Non-pigmented ciliary epithelial cell (primary cell): ENCODE measurements around the gene COL13A1.
A peak's percentile ranks its signal among the peaks of the same experiment; 100 is the strongest.

Experiments
- DNase-seq: peaks from one replicate; pipeline ENCODE4 v3.0.0-alpha.2; 2010; ENCODE audit warnings: low read depth

Gene COL13A1

DNA sequence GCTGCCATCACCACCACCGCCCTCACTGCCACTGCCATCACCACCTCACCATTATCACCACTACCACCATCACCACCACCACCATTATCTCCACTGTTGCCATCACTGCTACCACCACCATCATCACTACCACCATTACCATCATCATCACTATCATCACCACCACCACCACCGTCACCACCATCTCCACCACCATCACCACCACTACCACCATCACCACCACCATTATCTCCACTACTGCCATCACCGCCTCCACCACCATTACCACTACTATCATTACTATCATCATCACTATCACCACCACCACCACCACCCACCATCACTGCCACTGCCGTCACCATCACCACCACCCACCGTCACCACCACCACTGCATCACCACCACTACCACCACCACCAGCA is 9.9 kb upstream of the COL13A1 start:
- DNase-seq: no peak

DNA sequence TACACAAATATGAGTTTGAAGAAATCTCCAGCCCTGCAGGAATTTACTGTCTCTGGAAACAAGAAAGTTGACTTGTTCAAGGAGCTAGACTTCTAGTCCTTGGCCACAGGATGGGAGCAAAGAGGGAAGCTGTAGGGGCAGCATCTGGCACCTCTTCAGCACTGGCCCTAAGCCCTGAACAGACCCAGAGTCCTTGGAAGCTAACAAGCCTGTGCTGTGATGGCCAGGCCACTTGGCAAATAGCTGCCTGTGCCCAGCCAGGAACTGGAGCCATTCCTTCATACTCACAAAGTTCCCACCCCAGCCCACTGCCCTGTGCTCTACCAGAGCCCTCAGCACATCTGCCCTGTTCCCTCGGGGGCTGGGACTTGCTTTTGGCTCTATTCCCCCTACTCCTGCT is 9.4 kb upstream of the COL13A1 start:
- DNase-seq: no peak

DNA sequence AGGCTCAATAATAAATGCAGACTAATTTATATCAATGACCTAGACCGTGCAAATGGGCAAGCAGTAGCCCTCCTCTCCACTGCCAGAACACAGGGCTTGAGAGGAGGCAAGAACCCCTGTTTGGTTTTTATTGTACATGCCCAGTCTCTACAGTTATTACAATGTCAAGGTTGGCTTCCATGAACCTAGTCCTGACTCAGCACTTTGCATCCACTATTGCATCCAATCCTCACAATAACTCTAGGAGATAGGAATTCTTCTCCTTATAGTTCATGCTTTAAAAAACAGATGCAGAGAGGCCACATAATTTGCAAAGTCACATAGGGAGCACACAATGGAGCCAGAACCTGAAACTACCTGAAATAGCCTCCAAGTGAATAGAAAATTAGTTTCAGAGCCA is 7.0 kb upstream of the COL13A1 start:
- no peak for DNase-seq

DNA sequence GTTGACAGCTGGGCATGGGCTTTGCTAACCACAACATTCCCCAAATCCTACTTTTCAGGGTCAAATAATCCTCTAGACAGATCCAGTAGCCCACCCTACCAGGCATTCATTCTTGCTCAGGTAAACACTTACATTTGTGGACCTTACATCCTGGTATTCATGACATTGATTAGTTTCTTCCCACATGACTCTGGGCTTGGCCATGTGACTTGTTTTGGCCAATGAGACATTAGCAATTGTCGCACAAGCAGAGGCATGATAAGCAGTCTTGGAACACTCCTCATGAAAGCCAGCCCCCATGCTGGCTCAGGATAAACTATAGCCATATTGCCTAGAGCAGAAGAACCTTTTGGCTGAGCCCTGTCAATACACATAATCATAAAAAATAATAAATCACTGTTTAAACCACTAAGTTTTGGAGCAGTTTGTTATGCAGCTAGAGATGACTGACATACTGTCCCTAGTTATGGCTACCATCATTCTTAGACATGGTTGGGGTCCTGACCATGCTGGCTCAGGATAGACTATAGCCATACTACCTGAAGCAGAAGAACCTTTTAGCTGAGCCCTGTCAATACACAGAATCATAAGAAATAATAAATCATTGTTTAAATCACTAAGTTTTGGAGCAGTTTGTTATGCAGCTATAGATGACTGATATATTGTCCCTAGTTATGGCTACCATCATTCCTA is 6.3 kb upstream of the COL13A1 start:
- DNase-seq: no peak

DNA sequence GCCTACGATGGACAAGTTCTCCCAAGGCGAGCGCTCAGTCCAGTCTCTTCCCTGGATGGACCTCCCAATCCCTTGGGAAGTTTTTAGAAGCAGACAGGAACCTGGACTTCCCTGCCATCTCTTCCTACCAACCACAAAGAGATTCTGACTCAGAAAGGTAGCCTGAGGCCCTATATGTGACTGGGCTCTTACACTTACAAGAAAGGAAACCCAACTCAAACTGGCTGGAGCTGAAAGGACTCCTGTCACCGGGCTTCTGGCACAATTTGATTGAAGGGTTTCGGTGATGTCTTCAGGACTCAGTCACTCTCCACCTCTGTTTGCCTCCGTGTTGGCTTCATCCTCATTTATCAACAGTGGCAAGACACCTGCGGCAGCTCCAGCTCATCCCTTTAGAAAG is 3.7 kb upstream of the COL13A1 start:
- no peak for DNase-seq

DNA sequence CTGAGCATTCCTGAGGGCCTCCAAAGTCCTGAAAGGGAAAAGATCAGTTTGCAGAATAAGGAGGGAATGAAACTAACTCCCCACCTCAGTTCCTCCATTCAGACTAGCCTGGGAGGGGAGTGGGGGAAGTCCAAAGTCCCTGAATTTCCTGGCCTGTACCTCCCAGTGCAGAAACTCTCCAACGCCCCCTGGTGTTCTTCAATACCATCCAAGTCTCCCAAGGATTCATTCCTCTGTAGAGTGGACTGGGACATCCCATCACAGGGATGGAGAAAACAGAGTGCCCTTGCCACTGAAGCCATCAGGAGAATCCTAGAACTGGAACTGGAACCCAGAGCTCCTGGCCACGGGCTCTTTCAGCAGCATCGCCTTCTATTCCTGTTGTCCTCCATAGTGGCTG is 1.6 kb upstream of the COL13A1 start:
- DNase-seq: no peak

DNA sequence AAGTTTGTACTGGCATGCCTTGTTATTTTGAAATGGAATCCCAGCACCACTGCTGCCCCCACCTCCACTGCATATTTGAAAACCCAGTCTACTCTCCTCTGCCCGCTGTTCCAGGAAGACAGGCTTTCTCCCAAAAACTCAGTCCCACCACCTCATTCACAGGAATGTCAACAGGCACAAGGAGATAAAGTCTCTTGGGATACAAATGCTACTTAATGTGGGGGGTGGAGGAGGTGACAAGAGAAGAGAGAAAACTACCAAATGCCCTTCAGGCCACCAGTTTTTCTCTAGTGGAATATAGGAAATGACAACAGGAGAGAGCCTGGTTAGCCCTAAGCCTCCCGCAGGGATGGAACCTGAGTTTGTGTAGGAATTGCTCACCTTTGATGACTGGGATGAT is 1.0 kb upstream of the COL13A1 start:
- no peak for DNase-seq

DNA sequence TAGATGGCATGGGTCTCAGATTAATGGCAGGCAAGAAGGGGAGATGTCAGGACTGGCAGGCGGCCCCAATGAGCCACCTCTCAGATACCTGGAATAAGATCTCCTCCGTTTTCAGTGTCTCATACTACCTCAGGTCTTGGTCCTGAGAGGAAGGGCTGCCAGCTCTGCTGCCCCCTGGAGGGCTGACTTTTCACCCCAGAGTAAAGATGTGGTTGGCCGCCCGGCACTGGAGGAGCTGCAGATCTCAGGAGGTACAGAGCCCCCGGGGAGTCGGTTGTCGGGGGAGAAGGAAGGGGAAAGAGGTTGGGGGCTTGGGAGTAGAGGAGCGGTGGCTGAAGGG is 642 bp upstream of the COL13A1 start:
- no peak for DNase-seq

DNA sequence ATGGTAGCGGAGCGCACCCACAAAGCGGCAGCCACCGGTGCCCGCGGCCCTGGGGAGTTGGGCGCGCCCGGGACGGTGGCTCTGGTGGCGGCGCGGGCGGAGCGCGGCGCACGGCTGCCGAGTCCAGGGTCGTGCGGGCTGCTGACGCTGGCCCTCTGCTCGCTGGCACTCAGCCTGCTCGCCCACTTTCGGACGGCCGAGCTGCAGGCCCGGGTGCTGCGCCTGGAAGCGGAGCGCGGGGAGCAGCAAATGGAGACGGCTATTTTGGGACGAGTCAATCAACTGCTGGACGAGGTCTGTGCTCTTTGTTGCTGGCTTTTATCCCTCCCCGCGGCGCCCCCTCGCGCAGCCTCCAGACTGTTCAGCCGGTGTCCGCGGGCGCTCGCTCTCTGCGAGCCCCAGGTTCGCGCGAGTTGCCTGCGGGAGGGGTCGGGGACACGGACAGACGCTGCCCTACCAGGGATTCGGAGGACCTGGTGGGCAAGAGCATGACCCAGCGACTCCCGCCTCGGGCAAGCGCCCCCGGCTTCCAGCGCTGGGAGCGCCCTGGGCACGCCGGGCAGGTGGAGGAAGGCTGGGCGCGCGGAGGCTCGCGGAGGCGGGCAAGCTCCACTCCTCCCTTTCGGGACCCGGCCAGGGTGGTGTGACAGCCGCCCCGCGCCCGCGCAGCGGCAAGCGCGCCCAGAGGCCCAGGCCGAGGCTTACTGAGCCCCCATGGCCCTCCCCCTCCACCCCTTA is 887 bp downstream of the COL13A1 start:
- DNase-seq: no peak

DNA sequence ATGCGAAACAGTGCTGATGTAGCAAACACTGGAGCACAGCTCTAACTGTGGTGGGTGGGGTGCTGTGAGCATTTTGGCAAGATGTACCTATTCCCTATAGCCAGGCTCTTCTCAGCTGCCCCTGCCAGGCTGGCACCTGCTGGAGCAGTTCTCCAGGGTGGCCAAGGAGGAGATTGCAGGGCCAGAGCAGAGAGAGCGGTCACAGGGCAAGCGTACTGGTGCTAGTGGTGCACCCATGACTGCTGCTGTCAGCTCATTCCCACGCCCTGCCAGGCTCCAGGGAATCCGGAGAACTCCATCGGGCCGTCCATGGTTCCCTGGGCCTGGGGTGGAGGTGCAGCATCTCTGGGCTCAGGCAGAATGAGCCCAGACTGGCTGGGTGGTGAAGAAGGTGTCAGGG is 2.1 kb downstream of the COL13A1 start:
- no peak for DNase-seq

DNA sequence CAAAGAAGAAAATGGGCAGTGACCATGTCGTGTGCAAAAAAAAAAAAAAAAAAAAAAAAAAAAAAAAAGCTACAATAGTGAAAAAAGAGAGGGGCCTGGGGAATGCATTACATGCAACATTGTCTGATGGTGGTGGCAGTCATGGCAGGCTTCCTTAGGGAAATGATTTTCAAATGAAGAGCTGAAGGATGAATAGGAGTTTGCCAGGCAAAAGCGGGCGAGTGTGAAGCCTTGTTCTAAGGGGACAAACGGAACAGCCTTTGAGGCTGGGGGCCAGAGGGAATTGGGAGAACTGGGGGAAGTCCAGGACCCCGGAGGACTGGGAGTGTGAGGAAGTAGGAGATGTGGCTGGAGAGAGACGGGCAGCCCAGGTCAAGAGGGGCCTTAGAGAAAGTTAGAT is 3.1 kb downstream of the COL13A1 start:
- no peak for DNase-seq

DNA sequence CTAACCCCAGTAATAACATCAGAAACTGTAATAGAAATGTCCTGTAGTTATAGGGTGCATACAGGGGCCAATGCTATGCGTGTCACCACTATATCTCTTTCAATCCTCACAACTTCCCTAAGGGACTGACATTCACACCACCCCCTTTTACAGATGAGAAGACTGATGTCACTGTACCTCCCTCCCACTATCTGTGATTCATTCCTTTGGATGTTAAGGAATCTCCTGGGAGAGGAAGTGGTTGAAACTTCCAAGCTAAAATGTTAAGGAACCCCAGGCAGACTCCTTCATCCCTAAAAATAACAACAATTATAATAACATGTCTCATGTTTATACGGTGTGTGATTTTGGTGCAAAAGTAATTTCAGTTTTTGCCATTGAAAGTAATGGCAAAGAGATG is 5.4 kb downstream of the COL13A1 start:
- peak; percentile 66 for DNase-seq

DNA sequence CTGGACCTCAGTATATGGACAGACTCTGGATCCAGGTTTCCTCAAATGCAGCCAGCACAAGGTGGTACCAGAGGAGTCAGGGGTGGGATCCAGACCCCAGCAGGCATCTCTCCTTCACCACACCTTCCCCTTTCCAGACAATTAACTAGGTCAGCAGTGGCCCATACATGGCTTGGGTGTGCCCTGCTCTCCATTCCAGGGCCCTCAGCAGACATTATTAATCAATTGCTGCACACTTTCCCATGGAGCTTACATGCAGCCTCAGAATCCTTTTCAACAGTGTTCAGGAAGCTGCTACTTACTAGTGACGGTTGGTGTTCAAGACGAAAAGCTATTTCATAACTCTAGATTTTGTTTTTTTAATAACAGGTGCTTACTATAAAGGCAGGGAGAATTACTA is 6.0 kb downstream of the COL13A1 start:
- no peak for DNase-seq

DNA sequence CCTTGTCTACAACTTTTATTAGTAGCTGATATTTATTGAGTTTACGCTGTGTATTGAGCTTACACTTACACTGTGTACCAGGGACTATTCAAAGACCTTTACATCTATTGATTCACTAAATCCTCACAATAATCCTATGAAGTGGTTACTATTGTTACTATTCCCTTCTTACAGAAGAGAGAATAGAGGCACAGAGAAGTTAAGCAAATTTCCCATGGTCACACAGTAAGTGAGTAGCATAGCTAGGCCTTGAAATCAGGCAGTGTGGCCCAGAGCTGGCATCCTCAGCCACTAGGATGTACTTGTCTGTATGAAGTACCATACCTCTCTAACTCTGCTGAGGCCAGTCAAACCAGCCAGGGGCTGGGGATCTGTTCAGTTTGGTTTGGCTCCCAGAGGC is 7.6 kb downstream of the COL13A1 start:
- no peak for DNase-seq

DNA sequence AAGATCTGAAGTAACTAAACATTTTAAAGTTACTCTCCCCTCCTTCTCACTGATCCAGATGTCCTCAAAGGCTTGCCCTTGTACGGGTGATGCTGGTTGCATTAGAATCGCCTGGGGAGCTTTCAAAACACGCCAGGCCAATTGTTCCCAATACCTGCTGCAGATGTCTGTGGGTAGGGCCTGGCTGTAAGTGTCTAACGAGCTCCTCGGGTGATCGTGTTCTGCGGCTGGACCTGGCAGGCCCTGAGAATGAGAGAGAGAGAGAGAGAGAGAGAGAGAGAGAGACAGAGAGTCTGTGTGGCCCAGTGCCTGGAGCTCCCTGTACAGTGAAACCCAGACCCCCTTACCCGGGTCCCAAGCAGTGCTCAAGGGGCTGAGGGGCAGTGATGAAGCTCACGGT is 8.4 kb downstream of the COL13A1 start:
- no peak for DNase-seq

DNA sequence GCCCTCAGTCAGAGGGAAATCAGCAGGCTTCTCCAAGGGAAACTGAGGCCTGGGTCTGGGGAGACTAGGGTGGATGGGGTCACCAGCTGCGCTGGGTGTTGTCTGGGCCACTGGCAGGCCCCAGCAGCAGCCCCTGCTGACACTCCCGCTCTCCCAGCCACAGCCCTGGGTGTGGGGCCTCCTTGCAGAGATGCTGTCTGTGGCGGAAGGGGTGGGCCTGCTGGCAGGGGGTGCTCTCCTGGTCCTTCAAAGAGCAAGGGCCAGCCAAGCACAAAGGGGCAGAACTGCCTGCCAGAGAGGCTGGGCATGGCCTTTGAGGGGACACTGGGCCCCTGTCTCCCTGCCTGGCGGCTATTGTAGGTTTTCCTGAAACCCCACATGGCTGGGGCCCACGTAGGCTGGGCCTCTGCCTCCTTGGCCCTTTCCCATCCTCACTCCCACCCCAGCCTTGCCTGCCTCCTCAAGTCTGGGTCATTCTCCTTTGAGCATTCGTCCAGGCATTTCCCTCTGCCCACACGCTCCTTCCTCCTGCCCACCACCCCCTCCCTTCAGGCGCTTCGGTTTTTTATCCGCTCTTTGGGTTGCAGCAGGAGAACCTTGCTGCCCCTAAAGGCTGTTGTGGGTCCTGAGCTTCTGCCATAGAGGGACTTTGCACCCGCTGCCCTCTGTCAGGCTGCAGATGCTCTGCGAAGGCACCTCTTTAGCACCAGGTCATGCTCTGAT is 9.1 kb downstream of the COL13A1 start:
- DNase-seq: no peak

DNA sequence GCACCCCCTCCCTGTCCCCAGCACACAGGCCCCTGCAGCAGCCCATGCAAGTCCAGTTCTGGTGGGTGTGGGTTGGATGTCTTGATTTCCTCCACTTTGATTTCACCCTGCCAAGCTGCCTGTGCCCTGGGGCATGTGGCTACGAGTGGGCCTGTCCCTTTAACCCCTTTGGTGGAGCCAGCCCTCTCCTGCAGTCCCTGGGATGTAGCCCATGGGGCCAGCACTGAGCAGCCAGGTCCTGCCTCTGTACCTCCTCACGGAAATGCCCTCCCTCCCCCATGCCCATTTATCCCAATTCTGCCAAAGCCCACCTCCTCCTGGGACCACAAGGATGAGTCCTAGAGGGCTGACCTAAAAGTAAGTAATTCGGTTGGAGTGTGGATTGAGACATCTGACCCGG is 11.9 kb downstream of the COL13A1 start:
- DNase-seq: no peak

DNA sequence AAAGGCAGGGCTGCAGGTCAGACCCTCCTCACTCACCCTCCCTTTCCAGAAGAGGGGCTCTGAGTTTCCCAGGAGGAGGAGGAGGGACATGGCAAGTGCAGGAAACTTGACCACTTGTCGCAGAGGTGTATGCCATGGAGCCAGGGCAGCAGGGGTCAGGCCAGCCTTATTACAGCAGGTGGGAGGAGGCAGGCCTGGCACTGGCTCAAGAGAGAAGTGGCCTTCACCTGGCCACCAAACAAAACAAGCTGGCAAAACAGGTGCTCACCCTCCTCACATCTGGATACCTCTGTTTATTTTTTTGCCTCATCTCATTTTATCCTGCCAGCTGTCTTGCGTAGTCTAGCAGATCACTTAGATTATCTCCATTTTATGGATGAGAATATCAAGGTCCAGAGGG is 12.5 kb downstream of the COL13A1 start:
- DNase-seq: no peak

DNA sequence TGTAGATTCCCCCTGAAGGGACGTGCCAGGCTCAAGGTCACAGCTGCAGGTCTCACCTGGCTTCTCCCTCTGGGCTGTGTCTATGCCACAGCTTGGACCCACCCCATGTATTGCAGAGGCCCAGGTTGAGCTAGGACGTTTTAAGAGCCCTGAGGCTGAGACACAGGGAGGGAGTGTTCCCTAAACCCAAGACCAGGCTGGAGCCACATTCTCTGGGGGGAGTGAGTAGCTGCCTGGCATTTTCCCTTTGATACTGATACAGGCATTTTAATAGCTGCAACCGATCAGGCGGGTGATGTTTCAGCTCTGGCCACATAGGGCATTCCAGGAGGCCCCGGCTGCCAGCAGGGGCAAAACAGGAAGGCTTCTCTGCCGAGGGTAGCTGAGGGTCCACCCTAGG is 13.4 kb downstream of the COL13A1 start:
- DNase-seq: no peak

DNA sequence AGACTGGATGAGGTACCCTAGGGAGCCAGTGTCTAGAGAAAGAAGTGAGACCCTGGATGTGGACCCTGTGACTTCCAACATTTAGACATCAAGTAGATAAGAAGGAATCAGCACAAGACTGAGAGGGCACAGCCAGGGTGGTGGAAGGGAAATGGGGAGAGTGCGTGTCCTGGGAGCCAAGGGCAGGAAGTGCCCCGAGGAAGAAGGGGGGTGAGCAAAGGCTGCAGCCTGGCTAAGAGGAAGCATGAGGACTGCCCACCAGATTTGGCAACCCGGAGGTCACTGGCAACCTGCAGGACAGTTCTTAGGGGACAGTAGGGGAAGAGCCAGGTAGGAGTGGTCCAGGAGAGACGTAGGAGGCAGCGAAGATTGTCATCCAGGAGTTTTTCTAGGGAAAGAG is 14.8 kb downstream of the COL13A1 start:
- no peak for DNase-seq

DNA sequence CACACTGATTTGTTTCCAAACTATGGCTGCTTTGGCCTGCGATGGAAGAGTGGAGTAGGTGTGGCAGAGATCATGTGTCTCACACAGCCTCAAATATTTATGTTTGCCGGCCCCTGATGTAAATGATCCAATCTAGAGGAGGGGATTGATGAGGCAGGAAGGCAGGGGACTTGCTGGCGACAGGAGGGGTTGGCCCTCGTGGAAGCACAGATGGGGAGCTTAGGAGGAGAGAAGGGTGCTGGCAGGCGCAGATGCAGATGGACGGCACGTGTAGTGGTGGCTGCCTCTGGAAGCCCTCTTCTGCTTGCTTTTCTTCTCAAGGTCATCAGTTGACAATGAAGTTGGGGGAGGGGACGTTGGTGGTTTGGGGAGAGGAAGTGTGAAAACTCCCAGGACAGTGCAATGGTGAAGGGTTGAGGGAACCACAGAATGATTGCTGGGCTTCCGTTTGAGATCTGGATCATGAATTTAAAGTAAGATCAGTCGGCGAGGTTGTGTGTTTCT is 15.4 kb downstream of the COL13A1 start:
- no peak for DNase-seq

DNA sequence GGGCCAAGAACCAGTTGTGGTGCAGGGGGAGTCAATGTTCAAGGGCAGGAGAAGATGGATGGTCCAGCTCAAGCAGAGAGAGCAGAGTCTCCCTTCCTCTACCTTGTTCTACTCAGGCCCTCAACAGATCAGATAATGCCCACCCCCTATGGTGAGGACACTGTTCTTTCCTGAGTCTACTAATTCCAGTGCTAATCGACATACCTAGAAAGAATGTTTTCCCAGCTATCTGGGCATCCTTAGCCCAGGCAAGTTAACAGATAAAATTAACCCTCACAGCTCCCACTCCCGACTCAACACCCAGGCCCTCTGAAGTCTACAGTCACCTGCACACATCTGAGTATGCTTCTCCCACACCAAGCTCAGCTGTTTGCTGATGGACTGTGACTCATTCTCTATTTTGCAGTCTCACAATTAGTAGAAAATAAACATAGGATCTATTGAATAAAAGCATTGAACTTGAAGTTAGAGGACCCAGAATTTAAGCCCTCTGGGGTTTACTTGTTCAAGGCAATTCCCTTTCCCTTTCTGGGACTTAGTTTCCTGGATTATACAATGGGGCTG is 17.1 kb downstream of the COL13A1 start:
- DNase-seq: no peak
